PFSK-1 (cell line): ENCODE data around the gene PCNX3.

Source experiments
- FOXP2 ChIP-seq: optimal IDR thresholded peaks from 2 replicates; pipeline ENCODE3; 2011; ENCODE audit warnings: borderline replicate concordance, control low read depth, inconsistent platforms; ENCODE audit not compliant: insufficient read depth; ENCODE audit errors: extremely low read length, extremely low read depth
- POLR2AphosphoS5 ChIP-seq: IDR thresholded peaks from 2 replicates; pipeline ENCODE4 v1.6.1; 2012; ENCODE audit warnings: low read depth, mild to moderate bottlenecking, control low read depth, low read length, moderate library complexity
- SIN3A ChIP-seq: IDR thresholded peaks from 2 replicates; pipeline ENCODE4 v1.6.1; 2012; ENCODE audit warnings: mild to moderate bottlenecking, low read length, moderate library complexity, borderline replicate concordance; ENCODE audit not compliant: insufficient read depth
- TAF1 ChIP-seq: IDR thresholded peaks from 2 replicates; pipeline ENCODE4 v1.6.1; 2012; ENCODE audit warnings: low read length, control low read depth, borderline replicate concordance; ENCODE audit not compliant: insufficient read depth
- TF ChIP-seq, protein P1 (sequence below), 2 experiments: IDR thresholded peaks; 2 replicates each; pipeline versions ENCODE4 v1.6.1 to v1.8.0; 2011 to 2012; ENCODE audit warnings: low read depth in 2 of 2, low read length in 2 of 2, control low read depth in 1 of 2, inconsistent platforms in 1 of 2, mild to moderate bottlenecking in 1 of 2, moderate library complexity in 1 of 2; ENCODE audit not compliant: insufficient read depth in 1 of 2

DNA sequence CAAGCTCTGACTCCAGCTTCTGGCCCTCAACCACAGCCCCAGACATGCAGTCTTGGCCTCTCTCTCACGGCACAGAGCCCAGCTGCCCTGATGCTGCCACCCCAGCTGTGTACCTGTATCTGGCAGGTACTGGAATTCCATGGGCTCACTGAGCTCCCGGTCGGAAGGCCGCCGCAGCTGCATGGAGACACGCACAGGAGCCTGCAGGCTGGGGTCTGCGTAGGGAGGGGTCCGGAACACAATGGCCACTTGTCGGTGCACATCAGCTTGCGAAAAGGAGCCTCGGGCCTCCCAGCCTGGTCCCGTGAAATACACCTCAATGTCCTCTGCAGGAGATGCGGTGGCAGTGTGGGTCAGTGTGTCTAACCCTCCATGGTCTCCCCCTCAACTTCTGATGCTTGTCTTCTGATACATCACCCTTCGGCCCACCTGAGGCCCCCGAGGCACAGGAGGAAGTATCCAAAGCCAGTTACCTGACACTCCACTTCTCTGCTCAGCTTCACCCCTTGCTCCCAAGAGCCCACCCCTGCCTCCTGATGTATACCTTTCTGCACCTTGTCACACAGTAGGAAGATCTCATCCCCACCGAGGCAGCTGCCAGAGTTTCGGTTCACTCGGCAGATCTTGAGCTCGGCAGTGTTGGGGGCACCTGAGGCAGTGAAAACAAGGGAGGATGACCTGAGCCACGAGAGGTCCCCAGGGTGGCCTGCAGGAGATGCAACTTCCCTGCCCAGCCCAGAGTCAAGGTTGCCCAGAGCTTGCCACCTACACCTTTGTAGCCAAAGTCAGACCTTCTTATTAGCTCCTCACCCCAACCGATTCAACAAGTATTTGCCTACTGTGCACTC, 42.8 kb downstream of the PCNX3 start:
- TF ChIP-seq, protein P1, sequence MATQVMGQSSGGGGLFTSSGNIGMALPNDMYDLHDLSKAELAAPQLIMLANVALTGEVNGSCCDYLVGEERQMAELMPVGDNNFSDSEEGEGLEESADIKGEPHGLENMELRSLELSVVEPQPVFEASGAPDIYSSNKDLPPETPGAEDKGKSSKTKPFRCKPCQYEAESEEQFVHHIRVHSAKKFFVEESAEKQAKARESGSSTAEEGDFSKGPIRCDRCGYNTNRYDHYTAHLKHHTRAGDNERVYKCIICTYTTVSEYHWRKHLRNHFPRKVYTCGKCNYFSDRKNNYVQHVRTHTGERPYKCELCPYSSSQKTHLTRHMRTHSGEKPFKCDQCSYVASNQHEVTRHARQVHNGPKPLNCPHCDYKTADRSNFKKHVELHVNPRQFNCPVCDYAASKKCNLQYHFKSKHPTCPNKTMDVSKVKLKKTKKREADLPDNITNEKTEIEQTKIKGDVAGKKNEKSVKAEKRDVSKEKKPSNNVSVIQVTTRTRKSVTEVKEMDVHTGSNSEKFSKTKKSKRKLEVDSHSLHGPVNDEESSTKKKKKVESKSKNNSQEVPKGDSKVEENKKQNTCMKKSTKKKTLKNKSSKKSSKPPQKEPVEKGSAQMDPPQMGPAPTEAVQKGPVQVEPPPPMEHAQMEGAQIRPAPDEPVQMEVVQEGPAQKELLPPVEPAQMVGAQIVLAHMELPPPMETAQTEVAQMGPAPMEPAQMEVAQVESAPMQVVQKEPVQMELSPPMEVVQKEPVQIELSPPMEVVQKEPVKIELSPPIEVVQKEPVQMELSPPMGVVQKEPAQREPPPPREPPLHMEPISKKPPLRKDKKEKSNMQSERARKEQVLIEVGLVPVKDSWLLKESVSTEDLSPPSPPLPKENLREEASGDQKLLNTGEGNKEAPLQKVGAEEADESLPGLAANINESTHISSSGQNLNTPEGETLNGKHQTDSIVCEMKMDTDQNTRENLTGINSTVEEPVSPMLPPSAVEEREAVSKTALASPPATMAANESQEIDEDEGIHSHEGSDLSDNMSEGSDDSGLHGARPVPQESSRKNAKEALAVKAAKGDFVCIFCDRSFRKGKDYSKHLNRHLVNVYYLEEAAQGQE (IDR thresholded peaks at IDR 0.05; ENCODE audit: insufficient read depth in 1 of 2, low read depth in 2 of 2, low read length in 2 of 2), result no peak
- no peak for TF ChIP-seq TAF1
- TF ChIP-seq SIN3A, result no peak
- no peak for TF ChIP-seq FOXP2
- TF ChIP-seq POLR2AphosphoS5, result no peak
